Smooth muscle cell (in vitro differentiated cells): Measurements from ENCODE around the gene RETREG3. TPM values are rescaled to one million over a fixed set of nuclear protein-coding genes. Genes with fewer than 3 reads are reported as not detected.
"Not testable (repeated sequence)": the region's sequence is repeated elsewhere in the genome, so short reads cannot be mapped to it uniquely, and the experiment has no call there.

Experiments used
- DNase-seq: peaks from one replicate; lab custom pipeline; 2025; ENCODE audit not compliant: unreplicated experiment; lab: John Stamatoyannopoulos, UW
- H2AFZ ChIP-seq: fragments of 200-600 bp; sonication (generic); 2 replicates; pipeline ENCODE4 v1.6.0; 2016; ENCODE audit warnings: antibody characterized with exemption, low read depth, mild to moderate bottlenecking
- H3F3A ChIP-seq: fragments of 200-600 bp; sonication (generic); 2 replicates; pipeline ENCODE4 v1.6.0; 2017; ENCODE audit warnings: antibody characterized with exemption, low read depth
- H3K27ac ChIP-seq: fragments of 200-600 bp; sonication (generic); 2 replicates; pipeline ENCODE4 v1.5.1; 2016; ENCODE audit warnings: low read depth, mild to moderate bottlenecking
- H3K27me3 ChIP-seq: fragments of 200-600 bp; sonication (generic); 2 replicates; pipeline ENCODE4 v1.6.1; 2016; ENCODE audit warnings: low read depth, mild to moderate bottlenecking
- H3K36me3 ChIP-seq: fragments of 200-600 bp; sonication (generic); 2 replicates; pipeline ENCODE4 v1.5.1; 2016; ENCODE audit warnings: low read depth
- H3K4me1 ChIP-seq: fragments of 200-600 bp; sonication (generic); 2 replicates; pipeline ENCODE4 v1.5.1; 2016; ENCODE audit warnings: low read depth
- H3K4me2 ChIP-seq: fragments of 200-600 bp; sonication (generic); 2 replicates; pipeline ENCODE4 v1.6.0; 2016; ENCODE audit warnings: mild to moderate bottlenecking
- H3K4me3 ChIP-seq: fragments of 200-600 bp; sonication (generic); 2 replicates; pipeline ENCODE4 v1.5.1; 2016; ENCODE audit warnings: mild to moderate bottlenecking
- H3K79me2 ChIP-seq: fragments of 200-600 bp; sonication (generic); 2 replicates; pipeline ENCODE4 v1.6.0; 2016; ENCODE audit warnings: low read depth, mild to moderate bottlenecking
- H3K9ac ChIP-seq: fragments of 200-600 bp; sonication (generic); 2 replicates; pipeline ENCODE4 v1.6.0; 2016; ENCODE audit warnings: low read depth
- H3K9me3 ChIP-seq: fragments of 200-600 bp; sonication (generic); replicated peaks from 2 replicates; pipeline ENCODE4 v1.5.1; 2016; ENCODE audit warnings: low read depth
- H4K20me1 ChIP-seq: fragments of 200-600 bp; sonication (generic); 2 replicates; pipeline ENCODE4 v1.6.0; 2016; ENCODE audit warnings: low read depth
- CTCF ChIP-seq: fragments of 200-600 bp; sonication (generic); IDR thresholded peaks from 2 replicates; pipeline ENCODE4 v1.5.1; 2017; ENCODE audit warnings: borderline replicate concordance, mild to moderate bottlenecking, antibody characterized with exemption; ENCODE audit not compliant: insufficient read depth, poor library complexity, severe bottlenecking
- WGBS: methylation state at CpG from one replicate; pipeline ENCODE4 v1.1.7; 2016; ENCODE audit warnings: low lambda C conversion rate; 5-methylcytosine and 5-hydroxymethylcytosine counted together
- polyA plus RNA-seq: library from polyadenylated mRNA; unstranded; fragments of >200 nt; fragmentation: Nextera tagmentation; extraction: Ambion mirVana; gene quantifications from 2 replicates; pipeline ENCODE4 v1.2.1, GENCODE V29; 2016
- total RNA-seq: library from RNA; depleted of rRNA; stranded (reverse); fragments of >200 nt; gene quantifications from 2 replicates; pipeline ENCODE4 v1.2.3, GENCODE V29; 2014

Gene RETREG3
- total and polyA plus RNA-seq, 2 experiments from 2014 or later: 32.6 to 40.4 TPM

- DNase-seq: no peak
- Histone ChIP-seq H3K27me3 (no peaks in the 10 kb centered on the region), H3K4me2 (no peak overlapping the region), H4K20me1 (no peaks in the 10 kb centered on the region), H3K9me3 (no peaks in the 10 kb centered on the region), H3K79me2 (no peaks in the 10 kb centered on the region), H3K36me3 (no peaks in the 10 kb centered on the region), H3K27ac (no peak overlapping the region), H3K9ac (no peak overlapping the region), H2AFZ (no peak overlapping the region), H3K4me3 (no peak overlapping the region), H3F3A (no peaks in the 10 kb centered on the region), H3K4me1 (no peaks in the 10 kb centered on the region)
- no peak for TF ChIP-seq CTCF
- 91% methylated on average over 7 of the region's 7 CpGs for WGBS
Observed at GRCh38 chr17:42623732-42624596, 14.8 kb upstream of the RETREG3 start.

- H3F3A ChIP-seq: no peaks in the 10 kb centered on the region
- H3K27ac ChIP-seq: no peak overlapping the region
- no peaks in the 10 kb centered on the region for H3K9me3 ChIP-seq
- 82% methylated on average over 2 of the region's 2 CpGs for WGBS
- H4K20me1 ChIP-seq: no peaks in the 10 kb centered on the region
- no peak for TF ChIP-seq CTCF
- no peak overlapping the region for H3K4me2 ChIP-seq
- DNase-seq: no peak
- H3K4me3 ChIP-seq: no peak overlapping the region
- H3K4me1 ChIP-seq: no peaks in the 10 kb centered on the region
- H3K27me3 ChIP-seq: no peaks in the 10 kb centered on the region
- no peak overlapping the region for H3K9ac ChIP-seq
- H3K79me2 ChIP-seq: no peaks in the 10 kb centered on the region
- no peaks in the 10 kb centered on the region for H3K36me3 ChIP-seq
- no peak overlapping the region for H2AFZ ChIP-seq
Observed at GRCh38 chr17:42623271-42623670, 14.1 kb upstream of the RETREG3 start.

GRCh38 chr17:42621987-42622386 is 12.8 kb upstream of the RETREG3 start:
- not testable (repeated sequence) for DNase-seq, H3K79me2 ChIP-seq, H3K36me3 ChIP-seq, H3F3A ChIP-seq, H2AFZ ChIP-seq, H3K9ac ChIP-seq, H3K27ac ChIP-seq, H3K4me2 ChIP-seq, H3K4me1 ChIP-seq, H4K20me1 ChIP-seq, H3K27me3 ChIP-seq, H3K4me3 ChIP-seq, H3K9me3 ChIP-seq
- WGBS: 88% methylated on average over 3 of the region's 3 CpGs

DNA sequence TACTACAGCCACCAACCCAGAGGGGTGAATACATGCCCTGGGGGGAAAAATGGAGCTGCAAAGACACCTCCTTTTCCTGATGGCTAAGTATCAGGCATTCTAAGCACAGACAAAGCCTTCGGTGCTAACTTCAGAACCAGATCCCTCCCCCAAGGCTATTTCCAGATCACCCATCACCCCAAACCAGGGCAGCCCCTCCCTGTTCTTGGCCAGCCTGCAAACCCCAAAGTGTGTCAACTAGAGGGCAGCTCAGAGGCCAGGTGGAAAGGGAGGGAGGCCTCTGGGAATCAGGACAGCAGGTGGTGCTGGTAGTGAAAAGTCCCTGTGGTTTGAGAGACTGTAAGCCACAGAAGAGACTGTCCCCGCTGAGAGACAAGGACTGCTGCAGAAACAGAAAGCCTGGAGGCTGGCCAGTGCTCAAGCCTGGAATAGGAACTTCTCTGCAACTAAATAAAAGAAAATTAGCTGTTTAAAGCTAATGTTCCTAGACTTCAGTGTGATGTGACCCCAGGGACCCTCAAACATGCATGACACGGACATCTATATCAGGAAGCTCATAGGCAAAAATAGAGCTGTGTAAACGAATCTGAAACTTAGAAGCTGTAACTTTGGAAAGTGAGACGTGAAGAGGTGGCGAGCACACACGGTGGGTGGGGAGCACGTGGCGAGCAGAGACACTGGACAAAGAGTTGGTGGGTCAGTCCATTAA is 9.4 kb upstream of the RETREG3 start:
- Histone ChIP-seq H3K4me2 (no peak overlapping the region), H3K4me1 (no peaks in the 10 kb centered on the region), H3K4me3 (no peak overlapping the region), H3K27me3 (no peaks in the 10 kb centered on the region), H3K36me3 (peaks cover 2% of the 10 kb centered on the region), H4K20me1 (no peaks in the 10 kb centered on the region), H3K9me3 (no peaks in the 10 kb centered on the region), H3F3A (no peaks in the 10 kb centered on the region), H2AFZ (no peak overlapping the region), H3K9ac (no peak overlapping the region), H3K27ac (no peak overlapping the region), H3K79me2 (no peaks in the 10 kb centered on the region)
- 75% methylated on average over 9 of the region's 9 CpGs for WGBS
- no peak for TF ChIP-seq CTCF
- no peak for DNase-seq
